Measurements from ENCODE around the gene IL27RA. TPM values are rescaled to one million over a fixed set of nuclear protein-coding genes. Genes with fewer than 3 reads are reported as not detected.
A peak's percentile ranks its signal among the peaks of the same experiment; 100 is the strongest.

Gene IL27RA
- polyA plus RNA-seq, 3 donors, result 6.5 to 7.6 (median 6.5) TPM

DNA sequence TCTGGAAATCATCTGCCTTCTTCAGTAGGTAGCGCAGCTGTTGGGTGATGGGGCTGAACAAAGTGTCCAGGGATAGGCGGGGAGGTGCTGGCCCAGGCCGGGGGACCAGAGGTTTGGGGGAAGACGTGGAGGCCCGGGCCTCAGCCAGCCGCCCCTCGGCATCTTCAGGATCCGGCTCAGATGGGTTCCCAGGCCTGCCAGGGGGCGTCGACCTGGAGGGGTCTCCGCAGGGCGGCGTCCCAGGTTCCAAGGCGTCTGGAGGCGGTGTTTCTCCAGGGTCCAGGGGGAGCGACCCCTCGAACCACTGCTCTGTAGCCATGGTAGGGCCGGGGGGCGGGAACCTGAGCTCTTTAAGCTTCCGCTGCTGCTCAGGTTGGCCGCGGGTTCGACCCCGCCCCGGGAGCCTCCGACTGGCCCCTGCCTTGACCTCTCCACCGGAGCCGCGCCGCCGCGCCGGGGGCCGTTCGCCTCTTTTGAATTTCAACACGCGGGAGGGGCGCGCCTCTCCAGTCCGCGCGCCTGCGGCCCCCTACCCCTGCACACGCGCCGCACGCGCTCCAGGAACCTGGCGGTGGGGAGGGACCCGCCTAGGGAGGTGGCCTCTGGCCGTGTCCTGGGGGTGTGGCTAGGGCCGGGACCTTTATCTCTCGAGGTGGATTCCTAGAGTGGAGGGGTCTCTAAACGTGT, 53.9 kb downstream of the IL27RA start, which contains the start of gene C19orf67:
C19orf67 (minus strand) TSS at position 475 of the 687 bp plus-strand sequence; CDS start at position 319, 156 bp downstream.
- DNase-seq, result no peak

DNA sequence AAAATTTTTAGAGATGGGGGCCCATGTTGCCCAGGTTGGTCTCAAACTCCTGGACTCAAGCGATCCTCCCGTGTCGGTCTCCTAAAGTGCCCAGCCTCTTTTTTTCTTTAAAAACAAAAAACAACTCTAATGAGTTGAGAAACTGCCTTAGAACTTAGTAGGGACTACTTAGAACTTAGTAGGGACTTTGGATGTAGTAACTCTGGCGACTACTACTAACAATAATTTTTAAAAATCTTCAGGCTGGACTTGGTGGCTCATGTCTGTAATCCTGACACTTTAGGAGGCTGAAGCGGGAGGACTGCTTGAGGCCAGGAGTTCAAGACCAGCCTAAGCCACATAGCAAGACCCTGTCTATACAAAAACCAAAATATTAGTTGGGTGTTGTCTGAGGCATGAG, 54.5 kb downstream of the IL27RA start:
- DNase-seq, result no peak

DNA sequence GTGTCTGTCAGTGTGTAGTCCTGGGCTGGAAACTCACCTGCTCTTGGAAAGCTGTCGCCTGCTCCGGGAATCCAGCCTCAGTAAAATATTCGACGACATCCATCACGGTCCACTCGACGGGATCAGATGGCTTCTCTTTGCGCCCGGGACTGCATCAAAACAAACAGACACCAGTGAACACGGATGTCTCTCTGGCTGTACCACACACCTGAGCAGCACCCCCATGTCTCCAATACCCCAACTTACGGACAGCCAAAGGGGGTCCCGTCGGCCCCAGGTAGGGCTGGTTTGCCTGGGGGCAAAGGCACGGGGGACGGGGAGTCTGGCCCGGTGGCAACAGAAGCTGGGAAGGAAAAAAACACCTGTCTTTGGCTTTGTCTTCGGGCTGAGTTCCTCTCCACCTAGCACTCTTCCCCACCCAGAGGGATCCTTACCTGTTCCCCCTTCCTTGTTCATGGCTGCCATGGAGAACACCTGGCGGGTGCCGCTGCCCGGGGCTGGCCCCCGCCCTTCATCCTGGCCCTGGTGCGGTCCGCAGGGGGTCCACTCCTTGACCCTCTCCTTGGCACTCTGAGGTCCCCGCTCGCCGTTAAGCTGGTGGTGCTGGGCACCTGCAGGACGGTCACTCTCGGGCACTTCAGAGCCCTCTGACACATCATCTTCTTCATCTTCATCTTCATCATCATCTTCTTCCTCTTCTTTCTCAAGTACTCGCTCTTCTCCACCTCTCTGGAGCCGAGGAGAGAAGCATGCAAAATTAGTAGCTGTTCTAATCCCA, 57.3 kb downstream of the IL27RA start:
- no peak for DNase-seq

DNA sequence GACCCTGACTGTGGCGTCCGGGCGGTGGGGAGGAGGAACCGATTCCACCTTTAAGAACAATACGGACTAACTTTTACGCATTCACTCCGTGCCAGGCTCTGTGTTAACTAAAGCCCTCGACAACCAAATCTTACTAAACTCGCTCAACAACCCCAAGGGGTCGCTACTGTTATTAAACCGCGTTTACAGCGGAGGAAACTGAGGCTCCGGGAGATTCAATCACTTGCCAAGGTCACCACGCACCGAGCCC, 57.8 kb downstream of the IL27RA start:
- DNase-seq, result no peak

DNA sequence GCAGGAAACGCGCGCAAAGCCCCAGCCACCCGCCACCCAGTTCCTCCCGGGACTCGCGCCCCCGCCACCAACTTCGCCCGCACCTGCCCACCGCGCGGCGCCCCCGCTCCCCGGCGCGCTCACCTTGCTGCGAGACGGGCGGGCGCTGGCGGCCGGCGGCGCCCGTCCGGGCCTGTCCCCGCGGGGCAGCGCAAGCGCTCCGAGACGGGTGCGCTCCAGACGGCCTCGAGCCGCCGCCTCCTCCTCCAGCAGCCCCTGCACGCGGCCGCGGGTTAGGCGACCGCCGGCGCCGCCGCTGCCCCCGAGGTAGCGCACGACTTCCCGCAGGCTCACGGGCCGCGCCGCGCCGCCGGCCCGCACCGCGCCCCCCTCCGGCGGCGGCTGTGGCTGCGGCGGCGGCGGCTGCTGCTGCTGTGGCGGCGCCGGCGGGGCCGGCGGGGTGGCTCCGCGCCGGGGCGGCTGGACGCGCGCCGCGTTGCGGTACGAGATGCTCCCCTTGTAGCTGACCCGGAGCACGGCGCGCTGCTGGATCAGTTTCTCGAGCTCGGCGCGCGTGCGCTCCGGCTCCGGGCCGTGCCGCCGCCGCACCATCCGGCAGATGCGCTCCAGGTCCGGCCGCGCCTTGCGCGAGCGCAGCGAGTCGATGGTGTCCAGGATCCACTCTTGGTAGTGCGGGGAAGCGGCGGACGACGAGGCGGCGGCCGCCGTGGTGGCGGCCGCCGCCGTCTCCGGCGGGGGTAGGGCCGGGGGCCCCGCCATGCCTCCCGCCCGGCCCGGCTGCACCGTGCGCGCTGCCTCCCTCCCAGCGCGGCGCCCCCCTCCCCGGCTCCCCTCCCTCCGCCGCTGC, 58.3 kb downstream of the IL27RA start:
- no peak for DNase-seq

DNA sequence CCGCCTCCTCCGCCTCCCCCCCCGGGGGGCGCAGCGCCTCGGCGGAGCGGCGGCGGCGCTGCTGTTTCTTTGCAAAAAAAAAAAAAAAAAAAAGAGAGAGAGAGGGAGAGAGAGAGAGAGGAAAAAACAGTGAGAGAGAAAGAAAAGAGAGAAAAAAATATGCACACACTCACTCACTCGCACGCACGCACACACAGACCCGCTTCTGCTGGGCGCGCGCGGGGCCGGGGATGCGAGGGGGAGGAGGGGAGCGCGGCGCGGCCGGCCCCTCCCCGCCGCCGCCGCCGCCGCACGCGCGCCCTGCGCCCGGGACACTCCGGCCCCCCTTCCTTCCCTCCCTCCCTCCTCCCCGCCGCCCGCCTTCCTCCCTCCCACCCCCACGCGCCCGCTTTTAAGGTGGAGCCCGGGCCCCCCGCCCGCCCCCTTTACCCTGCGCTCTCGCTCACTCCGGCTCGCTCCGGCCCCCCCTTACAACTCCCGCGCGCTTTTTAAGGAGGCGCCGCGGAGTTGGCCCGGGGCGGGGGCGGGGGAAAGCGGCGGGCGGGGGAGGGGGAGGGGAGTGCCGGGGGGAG, 59.0 kb downstream of the IL27RA start, which contains the start of gene SAMD1:
SAMD1 (minus strand) TSS at position 243 of the 572 bp plus-strand sequence.
- peak; percentile 94 for DNase-seq

DNA sequence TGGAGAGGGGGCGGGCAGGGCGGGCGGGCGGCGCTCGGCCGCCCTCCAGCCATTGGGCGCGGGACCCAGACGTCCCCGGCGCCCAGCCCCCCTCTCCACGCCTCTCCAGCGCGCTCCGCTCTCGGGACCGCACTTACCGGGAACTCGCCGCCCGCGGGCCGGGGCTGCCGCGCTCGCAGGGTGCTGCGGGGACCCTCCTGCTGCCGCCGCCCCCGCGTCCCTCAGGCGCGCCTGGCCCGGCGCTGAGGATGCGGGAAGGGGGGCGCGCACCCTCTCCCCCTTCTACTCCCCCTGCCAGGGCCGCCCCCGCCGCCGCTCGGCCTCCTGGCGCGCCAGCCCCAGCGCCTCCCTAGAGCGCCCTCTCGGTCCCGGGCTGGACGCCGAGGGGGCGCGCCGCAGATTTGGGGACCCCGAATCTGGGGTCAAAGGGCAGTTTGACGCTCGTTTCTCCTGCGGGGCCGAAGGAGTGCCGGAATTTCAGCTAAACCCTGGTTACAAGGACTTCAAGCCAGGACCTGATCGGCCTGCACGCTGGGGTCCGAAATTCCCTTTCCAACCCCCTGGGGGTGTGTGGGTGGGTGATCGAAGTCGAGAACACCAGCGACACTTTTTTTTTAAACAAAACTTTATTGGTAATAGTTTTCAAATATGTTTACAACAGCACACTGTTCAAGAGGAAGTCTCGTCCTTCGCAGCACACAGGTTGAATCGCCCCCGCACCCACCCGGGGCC, 59.7 kb downstream of the IL27RA start:
- DNase-seq, result no peak

DNA sequence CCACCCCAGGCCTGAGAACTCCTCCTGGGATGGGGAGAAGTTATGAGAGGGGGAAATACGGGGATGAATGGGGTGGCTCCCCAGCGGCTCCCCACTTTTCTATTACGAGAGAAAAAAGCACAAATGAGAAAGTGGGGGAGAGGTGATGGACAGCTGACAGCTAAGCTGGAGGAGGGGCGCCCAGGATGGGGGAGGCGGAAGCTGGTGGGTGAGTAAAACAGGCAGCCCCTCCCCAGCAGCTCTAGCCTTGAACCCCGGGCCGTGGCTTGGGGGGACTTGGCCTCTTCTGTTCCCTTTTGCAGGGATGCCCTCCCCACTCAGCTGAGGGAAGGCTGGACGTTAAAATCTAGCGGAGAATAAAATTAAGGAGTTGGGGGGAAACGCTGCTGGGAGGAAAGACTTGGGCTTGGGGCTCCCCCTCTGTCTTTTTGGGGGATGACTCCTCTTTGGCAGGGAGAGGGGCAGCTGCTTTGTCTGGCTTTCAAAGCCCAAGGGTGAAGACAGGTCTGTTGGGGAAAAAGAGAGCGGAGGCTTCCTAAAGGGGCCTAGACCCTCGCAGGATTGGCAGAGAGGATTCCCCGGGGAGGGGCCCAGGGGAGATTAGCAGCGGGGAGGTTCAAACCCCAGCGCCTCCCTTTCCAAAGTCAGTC, 60.4 kb downstream of the IL27RA start:
- DNase-seq, result no peak

DNA sequence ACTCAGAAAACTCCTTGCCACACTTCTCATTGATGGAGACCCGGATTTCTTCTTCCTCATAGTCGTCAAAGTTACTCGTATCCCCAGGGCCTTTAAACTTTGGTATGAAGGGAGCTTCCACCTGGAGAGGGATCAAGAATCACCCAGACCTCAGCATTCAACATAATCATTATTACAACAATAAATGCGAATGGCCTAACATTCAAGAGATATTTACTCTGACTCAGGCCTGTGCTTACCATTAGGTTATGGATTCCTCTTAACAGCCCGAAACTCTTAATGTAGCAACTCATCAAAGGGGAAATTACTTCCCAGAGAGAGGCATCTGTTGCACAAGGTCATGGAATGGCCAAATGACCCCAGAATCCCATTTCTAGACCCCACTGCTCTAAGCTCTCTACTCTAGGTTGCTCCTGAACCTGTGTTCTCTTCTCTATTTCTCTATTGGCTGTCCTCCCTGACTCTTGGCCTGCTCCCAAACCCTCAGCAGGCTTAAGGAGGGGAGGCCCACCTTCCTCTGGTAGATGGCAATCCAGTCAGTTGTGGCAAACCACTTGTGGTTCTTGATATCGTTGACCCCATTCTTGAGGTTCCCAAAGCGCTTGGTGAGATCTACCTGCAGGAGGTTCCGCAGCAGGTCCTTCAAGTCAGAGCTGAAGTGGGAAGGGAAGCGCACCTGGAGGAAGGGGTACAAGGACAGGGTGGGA, 61.7 kb downstream of the IL27RA start:
- no peak for DNase-seq

DNA sequence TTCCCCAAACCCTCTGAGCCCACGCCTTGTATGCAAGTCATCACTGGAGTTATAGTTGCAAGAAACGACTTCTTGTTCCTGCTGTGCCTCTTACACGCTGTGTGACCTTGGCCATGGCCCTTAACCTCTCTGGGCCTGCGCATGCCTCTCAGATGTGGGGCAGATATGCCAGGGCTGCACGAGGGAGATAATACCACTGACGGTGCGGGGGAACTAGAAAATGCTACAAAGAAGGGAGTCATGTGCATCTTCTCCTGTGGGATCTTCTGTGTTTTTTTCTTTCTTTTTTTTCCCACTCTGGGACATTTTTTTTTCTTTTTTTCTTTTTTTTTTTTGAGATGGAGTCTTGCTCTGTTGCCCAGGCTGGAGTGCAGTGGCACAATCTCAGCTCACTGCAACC, 63.3 kb downstream of the IL27RA start:
- no peak for DNase-seq

DNA sequence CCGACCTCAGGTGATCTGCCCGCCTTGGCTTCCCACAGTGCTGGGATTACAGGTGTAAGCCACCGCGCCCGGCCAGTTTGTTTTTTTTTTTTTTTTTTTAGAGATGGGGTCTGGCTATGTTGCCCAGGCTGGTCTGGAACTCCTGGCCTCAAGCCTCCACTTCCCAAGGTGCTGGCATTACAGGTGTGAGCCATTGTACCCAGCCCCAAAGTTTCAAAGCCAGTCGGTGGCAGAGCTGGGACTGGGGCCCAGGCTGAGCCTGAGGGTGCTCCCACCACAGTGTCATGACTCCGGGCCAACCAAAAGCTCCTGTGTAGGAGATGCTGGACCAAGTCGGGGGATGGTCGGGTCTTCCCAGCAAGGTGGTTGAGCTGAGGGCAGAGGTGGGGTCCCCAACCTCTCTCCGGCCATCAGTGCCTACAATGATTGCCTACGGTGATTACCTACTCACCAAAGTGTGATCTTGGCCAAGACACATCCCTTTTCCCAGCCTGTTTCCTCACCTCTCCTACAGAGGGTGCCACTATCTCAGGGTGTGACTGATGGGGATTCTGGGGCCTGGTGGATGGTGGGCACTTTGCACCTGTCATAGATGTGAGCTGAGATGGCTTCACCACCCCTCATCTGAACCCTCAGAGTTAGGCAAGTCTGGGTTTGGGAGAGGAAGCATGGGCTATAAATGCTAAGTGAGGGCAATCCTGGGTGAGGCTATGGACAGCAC, 64.9 kb downstream of the IL27RA start:
- no peak for DNase-seq

DNA sequence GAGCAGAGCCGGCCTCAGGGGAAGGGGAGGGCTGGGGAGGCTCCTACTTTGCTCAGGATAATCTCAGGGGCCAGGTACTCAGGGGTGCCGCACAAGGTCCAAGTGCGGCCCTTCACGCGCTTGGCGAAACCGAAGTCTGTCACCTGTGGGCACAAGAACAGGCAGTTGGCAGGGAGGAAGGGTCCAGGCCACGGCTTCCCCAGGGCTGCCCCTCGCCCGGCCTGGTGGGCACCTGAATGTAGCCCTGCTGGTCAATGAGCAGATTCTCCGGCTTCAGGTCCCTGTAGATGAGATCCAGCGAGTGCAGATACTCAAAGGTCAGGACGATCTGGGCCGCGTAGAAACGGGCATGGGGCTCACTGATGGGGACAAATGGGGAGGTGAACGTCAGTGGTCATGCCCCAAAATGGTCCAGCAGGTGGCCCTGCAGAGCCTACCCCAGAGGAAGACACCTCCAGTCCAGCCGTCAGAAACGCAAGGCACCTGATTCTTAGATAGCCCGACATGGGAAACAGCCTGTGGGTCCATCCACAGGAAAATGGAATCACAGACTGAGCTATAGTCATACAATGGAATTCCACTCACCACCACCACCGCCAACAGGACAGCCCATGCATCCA, 66.1 kb downstream of the IL27RA start:
- no peak for DNase-seq

DNA sequence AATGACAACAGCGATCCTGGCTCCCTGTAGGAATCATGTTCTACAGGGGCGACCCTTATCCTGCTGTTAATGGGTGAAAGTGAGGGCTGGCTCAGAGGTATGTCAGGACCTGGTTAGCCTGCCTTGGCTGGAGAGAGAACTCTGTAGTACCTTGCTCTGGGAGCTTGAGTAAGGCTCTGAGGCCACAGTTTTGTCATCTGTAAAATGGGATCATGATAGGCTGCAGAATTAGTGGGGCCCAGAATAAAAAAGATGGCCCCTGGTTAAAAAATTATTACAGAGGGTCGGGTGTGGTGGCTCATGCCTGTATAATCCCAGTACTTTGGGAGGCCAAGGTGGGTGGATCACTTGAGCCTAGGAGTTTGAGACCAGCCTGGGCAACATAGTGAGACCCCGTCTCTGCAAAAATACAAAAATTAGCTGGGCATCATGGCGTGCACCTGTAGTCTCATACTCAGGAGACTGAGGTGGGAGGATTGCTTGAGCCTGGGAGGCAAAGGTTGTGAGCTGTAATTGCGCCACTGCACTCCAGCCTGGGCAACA, 69.5 kb downstream of the IL27RA start:
- DNase-seq, result no peak

DNA sequence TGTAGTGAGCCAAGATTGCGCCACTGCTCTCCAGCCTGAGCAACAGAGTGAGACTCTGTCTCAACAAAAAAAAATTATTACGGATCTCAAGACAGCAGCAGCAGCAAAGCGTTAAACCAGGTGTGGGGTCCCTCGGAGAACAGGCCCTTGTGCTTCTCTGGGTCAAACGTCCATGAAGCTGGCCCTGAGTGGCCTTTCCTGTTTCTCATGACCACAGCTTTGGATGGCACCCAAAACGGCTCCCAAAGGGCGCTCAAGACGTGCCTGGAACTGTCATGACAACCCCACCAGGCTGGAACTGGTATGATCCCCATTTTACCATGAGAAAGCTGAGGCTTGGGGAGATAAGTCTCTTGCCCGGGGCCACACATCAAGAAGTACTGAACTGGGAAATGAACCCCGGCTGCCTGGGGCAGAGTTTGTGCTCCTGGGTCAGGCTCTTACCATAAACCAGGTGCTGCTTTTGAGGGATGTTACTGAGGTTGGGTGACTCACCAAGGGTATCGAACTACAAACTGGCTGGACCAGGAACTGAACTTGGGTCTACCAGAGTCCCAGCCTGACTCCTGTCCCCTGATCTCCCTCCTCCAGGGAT, 70.6 kb downstream of the IL27RA start:
- DNase-seq, result no peak

DNA sequence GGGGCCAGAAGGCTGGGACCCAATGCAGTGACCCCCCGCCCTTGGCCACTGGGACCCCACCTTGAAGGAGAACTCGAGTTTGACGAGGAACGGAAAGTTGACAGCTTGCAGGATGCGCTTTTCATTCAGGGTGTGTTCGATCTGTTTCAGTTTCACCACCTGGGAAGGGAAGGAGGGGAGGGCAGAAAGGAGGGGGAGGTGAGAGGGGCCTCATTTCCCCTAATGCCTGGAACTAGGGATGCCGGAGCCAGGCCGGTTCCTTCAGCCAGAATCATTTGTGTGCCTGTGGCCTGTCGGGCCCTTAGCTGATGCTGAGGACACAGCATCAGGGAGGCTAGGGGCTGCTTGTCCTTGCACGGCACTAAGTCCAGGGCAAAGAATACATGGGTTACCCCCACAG, 71.2 kb downstream of the IL27RA start:
- DNase-seq, result no peak

Measured in renal pelvis (tissue), 4 donors.